Testis (tissue), 3 donors: ENCODE data around the gene CCS. TPM values are rescaled to one million over a fixed set of nuclear protein-coding genes. Genes with fewer than 3 reads are reported as not detected.

Experiments used
- DNase-seq: peaks from one replicate; pipeline ENCODE4 v3.0.0-alpha.2; 2019
- H3K27ac ChIP-seq, 2 donors: fragments of 200-600 bp; sonication (generic); one replicate each; pipeline ENCODE4 v1.5.1; 2019
- H3K27me3 ChIP-seq: fragments of 200-600 bp; sonication (generic); one replicate; pipeline ENCODE4 v1.5.1; 2019
- H3K36me3 ChIP-seq: fragments of 200-600 bp; sonication (generic); one replicate; pipeline ENCODE4 v1.5.1; 2017; ENCODE audit warnings: low read depth; ENCODE audit errors: missing control alignments
- H3K4me1 ChIP-seq: fragments of 200-600 bp; sonication (generic); one replicate; pipeline ENCODE4 v1.5.1; 2019
- H3K4me3 ChIP-seq, 2 donors: fragments of 200-600 bp; sonication (generic); one replicate each; pipeline ENCODE4 v1.5.1; 2017 to 2019
- H3K9me3 ChIP-seq: fragments of 200-600 bp; sonication (generic); one replicate; pipeline ENCODE4 v1.5.1; 2017
- POLR2A ChIP-seq: fragments of 450-650 bp; IDR thresholded peaks from one replicate; pipeline ENCODE4 v1.6.1; 2017; ENCODE audit warnings: antibody characterized with exemption, mild to moderate bottlenecking, moderate library complexity
- WGBS, 2 donors: methylation state at CpG; one replicate each; pipeline ENCODE4 v1.1.5; 2018; 5-methylcytosine and 5-hydroxymethylcytosine counted together
- intact Hi-C: fragments of 100-400 bp; cut with DNase I; formaldehyde crosslinking; loops from one replicate; pipeline ENCODE4 v1.15.1; 2023; ENCODE audit warnings: low total_unique reads
- polyA plus RNA-seq: library from polyadenylated mRNA; stranded (reverse); fragments of 350-450 nt; fragmentation: Illumina TruSeq; extraction: RNeasy Lipid Tissue Mini Kit (QIAGEN cat#74804); gene quantifications from one replicate; pipeline ENCODE4 v1.2.3, GENCODE V29; 2014; ENCODE audit warnings: low read depth, low replicate concordance; ENCODE audit not compliant: insufficient read depth
- total RNA-seq, 2 donors: library from RNA; depleted of rRNA; stranded (reverse); fragments of >200 nt; gene quantifications; one replicate each; pipeline ENCODE4 v1.2.3, GENCODE V29; 2016
- TF ChIP-seq, protein P1 (sequence below), 3 experiments: fragments of 450-650 bp in 2 of 3; fragments of 200-600 bp in 1 of 3; sonication (generic) in 1 of 3; IDR thresholded peaks; one replicate each; pipeline ENCODE4 v1.5.1; 2016 to 2019; ENCODE audit warnings: antibody characterized with exemption in 3 of 3, mild to moderate bottlenecking in 2 of 3, moderate library complexity in 1 of 3

Gene CCS
- total and polyA plus RNA-seq, 3 donors from 2014 or later: 67.5 to 83.2 (median 70.7) TPM

DNA sequence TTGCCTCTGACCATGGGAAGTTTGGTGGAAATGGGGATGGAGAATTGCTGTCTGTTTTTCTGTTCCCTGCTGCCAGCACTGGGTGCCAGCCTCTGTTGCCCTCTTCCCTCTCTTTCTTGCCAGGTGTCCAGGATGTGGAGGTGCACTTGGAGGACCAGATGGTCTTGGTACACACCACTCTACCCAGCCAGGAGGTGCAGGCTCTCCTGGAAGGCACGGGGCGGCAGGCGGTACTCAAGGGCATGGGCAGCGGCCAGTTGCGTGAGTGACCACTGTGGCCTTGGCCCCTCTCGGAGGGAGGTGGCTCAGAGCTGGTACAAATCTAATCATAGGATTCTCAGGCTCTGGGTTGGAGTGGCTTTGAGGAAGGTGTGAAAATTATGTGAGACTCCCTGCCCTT is 6.0 kb downstream of the CCS start:
- intact Hi-C loops: no loop called here
- no peak overlapping the region for H3K27ac ChIP-seq
- H3K4me1 ChIP-seq: peaks cover 56% of the 10 kb centered on the region
- no peaks in the 10 kb centered on the region for H3K36me3 ChIP-seq
- TF ChIP-seq, protein P1, sequence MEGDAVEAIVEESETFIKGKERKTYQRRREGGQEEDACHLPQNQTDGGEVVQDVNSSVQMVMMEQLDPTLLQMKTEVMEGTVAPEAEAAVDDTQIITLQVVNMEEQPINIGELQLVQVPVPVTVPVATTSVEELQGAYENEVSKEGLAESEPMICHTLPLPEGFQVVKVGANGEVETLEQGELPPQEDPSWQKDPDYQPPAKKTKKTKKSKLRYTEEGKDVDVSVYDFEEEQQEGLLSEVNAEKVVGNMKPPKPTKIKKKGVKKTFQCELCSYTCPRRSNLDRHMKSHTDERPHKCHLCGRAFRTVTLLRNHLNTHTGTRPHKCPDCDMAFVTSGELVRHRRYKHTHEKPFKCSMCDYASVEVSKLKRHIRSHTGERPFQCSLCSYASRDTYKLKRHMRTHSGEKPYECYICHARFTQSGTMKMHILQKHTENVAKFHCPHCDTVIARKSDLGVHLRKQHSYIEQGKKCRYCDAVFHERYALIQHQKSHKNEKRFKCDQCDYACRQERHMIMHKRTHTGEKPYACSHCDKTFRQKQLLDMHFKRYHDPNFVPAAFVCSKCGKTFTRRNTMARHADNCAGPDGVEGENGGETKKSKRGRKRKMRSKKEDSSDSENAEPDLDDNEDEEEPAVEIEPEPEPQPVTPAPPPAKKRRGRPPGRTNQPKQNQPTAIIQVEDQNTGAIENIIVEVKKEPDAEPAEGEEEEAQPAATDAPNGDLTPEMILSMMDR (IDR thresholded peaks at IDR 0.05): no peak
- TF ChIP-seq POLR2A: no peak
- H3K27me3 ChIP-seq: no peaks in the 10 kb centered on the region
- no peaks in the 10 kb centered on the region for H3K9me3 ChIP-seq
- DNase-seq: peak; percentile 67
- no peak overlapping the region for H3K4me3 ChIP-seq
- 60 to 62% methylated on average over 6 of the region's 6 CpGs for WGBS, 2 donors

GRCh38 chr11:66600219-66600618 is 7.2 kb downstream of the CCS start:
- intact Hi-C loops: no loop called here
- TF ChIP-seq POLR2A: no peak
- TF ChIP-seq, protein P1 (IDR thresholded peaks at IDR 0.05): no peak
- no peaks in the 10 kb centered on the region for H3K27me3 ChIP-seq
- no peak for DNase-seq
- 88 to 89% methylated on average over 2 of the region's 2 CpGs for WGBS, 2 donors
- H3K36me3 ChIP-seq: no peaks in the 10 kb centered on the region
- H3K4me3 ChIP-seq: no peak overlapping the region
- H3K27ac ChIP-seq: peak overlapping the region in 1 of 2 donors; percentile 48
- no peaks in the 10 kb centered on the region for H3K9me3 ChIP-seq
- peaks cover 52% of the 10 kb centered on the region for H3K4me1 ChIP-seq

DNA sequence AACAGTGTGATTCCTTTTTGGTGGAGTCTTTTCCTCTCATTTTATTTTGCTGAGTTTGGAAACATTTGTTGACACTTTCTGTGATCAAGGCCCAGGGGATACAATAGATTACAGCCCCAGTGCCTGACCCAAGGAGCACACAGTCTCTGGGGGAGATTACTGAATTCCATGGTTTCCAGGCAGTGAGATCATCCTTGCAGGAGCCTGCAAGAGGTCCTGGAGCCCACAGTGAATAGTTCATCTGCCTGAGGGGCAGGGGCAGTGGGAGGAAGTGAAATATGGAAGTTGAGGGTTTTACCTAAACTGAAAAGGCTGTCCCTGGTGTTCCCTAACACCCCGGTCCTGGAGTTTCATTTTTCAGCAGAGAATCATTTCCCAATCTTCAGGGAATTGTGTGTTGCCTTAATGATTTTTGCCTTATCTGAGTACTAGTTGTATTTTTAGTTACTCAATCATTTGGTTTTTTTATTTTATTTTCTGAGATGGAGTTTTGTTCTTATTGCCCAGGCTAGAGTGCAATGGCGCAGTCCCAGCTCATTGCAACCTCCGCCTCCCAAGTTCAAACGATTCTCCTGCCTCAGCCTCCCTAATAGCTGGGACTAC is 7.7 kb downstream of the CCS start:
- Histone ChIP-seq H3K27me3 (no peaks in the 10 kb centered on the region), H3K4me3 (no peak overlapping the region), H3K9me3 (no peaks in the 10 kb centered on the region), H3K4me1 (peaks cover 47% of the 10 kb centered on the region), H3K36me3 (no peaks in the 10 kb centered on the region), H3K27ac (peak overlapping the region in 1 of 2 donors; percentile 48)
- intact Hi-C loops: no loop called here
- DNase-seq: no peak
- TF ChIP-seq POLR2A: no peak
- TF ChIP-seq, protein P1 (IDR thresholded peaks at IDR 0.05): no peak
- 76 to 77% methylated on average over 4 of the region's 4 CpGs for WGBS, 2 donors

DNA sequence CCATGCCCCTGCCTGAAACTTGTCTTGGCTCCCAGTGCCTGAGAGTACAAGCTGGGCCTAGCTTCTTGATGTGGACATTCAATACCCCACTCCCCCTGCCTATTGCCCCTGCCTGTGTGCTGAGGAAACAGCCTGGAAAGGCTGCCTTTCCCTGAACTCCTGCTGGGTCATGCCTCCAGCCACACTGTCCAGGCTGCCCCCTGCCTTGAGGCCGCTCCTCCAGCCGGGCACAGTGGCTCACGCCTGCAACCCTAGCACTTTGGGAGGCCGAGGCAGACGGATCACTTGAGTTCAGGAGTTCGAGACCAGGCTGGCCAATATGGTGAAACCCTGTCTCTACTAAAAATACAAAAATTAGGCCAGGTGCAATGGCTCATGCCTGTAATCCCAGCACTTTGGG is 10.1 kb downstream of the CCS start:
- H3K36me3 ChIP-seq: no peaks in the 10 kb centered on the region
- 93 to 95% methylated on average over 6 of the region's 6 CpGs for WGBS, 2 donors
- H3K27me3 ChIP-seq: no peaks in the 10 kb centered on the region

More for the DNA sequence above, 10.1 kb downstream of the CCS start:
- no peak overlapping the region for H3K4me3 ChIP-seq
- H3K4me1 ChIP-seq: peaks cover 58% of the 10 kb centered on the region
- intact Hi-C loops: no loop called here
- no peak for DNase-seq
- TF ChIP-seq, protein P1 (IDR thresholded peaks at IDR 0.05): no peak
- TF ChIP-seq POLR2A: no peak
- peak overlapping the region in 1 of 2 donors; percentile 5 for H3K27ac ChIP-seq
- H3K9me3 ChIP-seq: no peaks in the 10 kb centered on the region
